GM19328 (cell line): ENCODE measurements around the gene PLEKHM3.
"Not testable (repeated sequence)": the region's sequence is repeated elsewhere in the genome, so short reads cannot be mapped to it uniquely, and the experiment has no call there.

Experiments
- ATAC-seq: cut with Tn5 transposase; IDR thresholded peaks from one replicate; pipeline ENCODE4 v1.9.1; 2021; ENCODE audit warnings: mild to moderate bottlenecking, moderate library complexity; ENCODE audit not compliant: unreplicated experiment

The PLEKHM3 gene

GRCh38 chr2:207929923-207930322, 95.4 kb downstream of the PLEKHM3 start:
- ATAC-seq, result no peak

GRCh38 chr2:207928079-207928478, 97.2 kb downstream of the PLEKHM3 start:
- ATAC-seq, result no peak

- no peak for ATAC-seq
Measured at GRCh38 chr2:207926989-207927300, 98.4 kb downstream of the PLEKHM3 start.

GRCh38 chr2:207926133-207926988, 99.0 kb downstream of the PLEKHM3 start:
- ATAC-seq, result no peak

GRCh38 chr2:207925601-207926000, 99.7 kb downstream of the PLEKHM3 start:
- ATAC-seq, result no peak

GRCh38 chr2:207921606-207922005, 103.7 kb downstream of the PLEKHM3 start:
- ATAC-seq, result no peak

GRCh38 chr2:207920721-207921120, 104.6 kb downstream of the PLEKHM3 start:
- ATAC-seq, result no peak

GRCh38 chr2:207920321-207920720, 105.0 kb downstream of the PLEKHM3 start:
- ATAC-seq, result no peak

- no peak for ATAC-seq
Measured at GRCh38 chr2:207919164-207919919, 106.0 kb downstream of the PLEKHM3 start.

- ATAC-seq, result no peak
Measured at GRCh38 chr2:207914716-207915115, 110.6 kb downstream of the PLEKHM3 start.

- ATAC-seq, result no peak
Measured at GRCh38 chr2:207913772-207914358, 111.5 kb downstream of the PLEKHM3 start.

GRCh38 chr2:207911856-207912255, 113.5 kb downstream of the PLEKHM3 start:
- ATAC-seq, result no peak

- no peak for ATAC-seq
Measured at GRCh38 chr2:207911215-207911614, 114.1 kb downstream of the PLEKHM3 start.

- not testable (repeated sequence) for ATAC-seq
Measured at GRCh38 chr2:207906495-207906894, 118.8 kb downstream of the PLEKHM3 start.

- no peak for ATAC-seq
Measured at GRCh38 chr2:207905546-207905945, 119.8 kb downstream of the PLEKHM3 start.

- no peak for ATAC-seq
Measured at GRCh38 chr2:207903236-207903635, 122.1 kb downstream of the PLEKHM3 start.

- no peak for ATAC-seq
Measured at GRCh38 chr2:207902821-207903220, 122.5 kb downstream of the PLEKHM3 start.

- no peak for ATAC-seq
Measured at GRCh38 chr2:207901829-207902228, 123.5 kb downstream of the PLEKHM3 start.

- no peak for ATAC-seq
Measured at GRCh38 chr2:207901401-207901800, 123.9 kb downstream of the PLEKHM3 start.

- ATAC-seq, result no peak
Measured at GRCh38 chr2:207898354-207898695, 127.0 kb downstream of the PLEKHM3 start.

- ATAC-seq, result no peak
Measured at GRCh38 chr2:207897541-207898353, 127.6 kb downstream of the PLEKHM3 start.
